ENCODE results near the gene TEX261.
"Not testable (repeated sequence)": the region's sequence is repeated elsewhere in the genome, so short reads cannot be mapped to it uniquely, and the experiment has no call there.

DNA sequence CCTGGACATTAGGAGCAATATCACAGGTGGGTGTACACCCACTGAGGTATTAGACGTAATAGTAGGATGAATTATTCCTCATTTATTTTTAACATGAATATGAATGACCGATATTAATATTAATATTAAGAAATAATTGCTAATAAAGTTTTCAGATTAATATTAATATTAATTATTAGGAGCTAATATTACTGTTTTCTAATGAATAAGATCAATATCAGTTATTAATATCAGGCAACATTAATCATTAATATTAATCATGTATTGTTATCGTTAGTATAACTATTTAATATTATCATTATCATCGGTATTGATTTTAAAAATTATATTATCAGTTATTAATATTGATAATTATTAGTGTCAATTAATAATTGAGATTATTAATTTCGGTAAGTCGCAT, 25.3 kb upstream of the TEX261 start:
- TF ChIP-seq, protein P1, sequence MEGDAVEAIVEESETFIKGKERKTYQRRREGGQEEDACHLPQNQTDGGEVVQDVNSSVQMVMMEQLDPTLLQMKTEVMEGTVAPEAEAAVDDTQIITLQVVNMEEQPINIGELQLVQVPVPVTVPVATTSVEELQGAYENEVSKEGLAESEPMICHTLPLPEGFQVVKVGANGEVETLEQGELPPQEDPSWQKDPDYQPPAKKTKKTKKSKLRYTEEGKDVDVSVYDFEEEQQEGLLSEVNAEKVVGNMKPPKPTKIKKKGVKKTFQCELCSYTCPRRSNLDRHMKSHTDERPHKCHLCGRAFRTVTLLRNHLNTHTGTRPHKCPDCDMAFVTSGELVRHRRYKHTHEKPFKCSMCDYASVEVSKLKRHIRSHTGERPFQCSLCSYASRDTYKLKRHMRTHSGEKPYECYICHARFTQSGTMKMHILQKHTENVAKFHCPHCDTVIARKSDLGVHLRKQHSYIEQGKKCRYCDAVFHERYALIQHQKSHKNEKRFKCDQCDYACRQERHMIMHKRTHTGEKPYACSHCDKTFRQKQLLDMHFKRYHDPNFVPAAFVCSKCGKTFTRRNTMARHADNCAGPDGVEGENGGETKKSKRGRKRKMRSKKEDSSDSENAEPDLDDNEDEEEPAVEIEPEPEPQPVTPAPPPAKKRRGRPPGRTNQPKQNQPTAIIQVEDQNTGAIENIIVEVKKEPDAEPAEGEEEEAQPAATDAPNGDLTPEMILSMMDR (IDR thresholded peaks at IDR 0.05) = not testable (repeated sequence)
- not testable (repeated sequence) for TF ChIP-seq EP300 (IDR thresholded peaks at IDR 0.05; ENCODE audit: borderline replicate concordance in 1 of 2, low read depth in 1 of 2, low read length in 1 of 2)
